ENCODE measurements around the gene OR5AN1.

Gene OR5AN1

DNA sequence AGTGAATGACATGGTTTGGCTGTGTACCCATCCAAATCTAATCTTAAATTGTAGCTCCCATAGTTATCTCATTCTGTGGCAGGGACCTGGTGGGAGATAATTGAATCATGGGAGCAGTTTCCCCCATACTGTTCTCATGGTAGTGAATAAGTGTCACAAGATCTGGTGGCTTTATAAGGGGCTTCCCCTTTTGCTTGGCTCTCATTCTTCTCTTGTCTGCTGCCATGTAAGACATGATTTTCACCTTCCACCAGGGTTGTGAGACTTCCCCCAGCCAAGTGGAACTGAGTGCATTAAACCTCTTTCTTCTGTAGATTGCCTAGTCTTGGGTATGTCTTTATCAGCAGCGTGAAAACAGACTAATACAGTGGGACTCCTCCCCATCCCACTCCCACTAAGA is 56.4 kb downstream of the OR5AN1 start:
- H3K9ac ChIP-seq, result no peak overlapping the region
- no peak overlapping the region for H3K4me3 ChIP-seq
- H3K4me2 ChIP-seq, result no peak overlapping the region
- H3K27me3 ChIP-seq, result no peaks in the 10 kb centered on the region
- H3K4me1 ChIP-seq, result peaks cover 0 to 11% (median 8%) of the 10 kb centered on the region in 10 experiments; a peak in 11 of 20 replicates
- no peaks in the 10 kb centered on the region for H4K20me1 ChIP-seq
- H3K36me3 ChIP-seq, result no peaks in the 10 kb centered on the region
- peaks cover 4 to 34% (median 13%) of the 10 kb centered on the region in 11 experiments; a peak in 21 of 22 replicates for H3K9me3 ChIP-seq (replicated peaks in 1 of 11)
- no peak for TF ChIP-seq Cebpa-rat (IDR thresholded peaks at IDR 0.05)
- no peak overlapping the region for H3K27ac ChIP-seq

DNA sequence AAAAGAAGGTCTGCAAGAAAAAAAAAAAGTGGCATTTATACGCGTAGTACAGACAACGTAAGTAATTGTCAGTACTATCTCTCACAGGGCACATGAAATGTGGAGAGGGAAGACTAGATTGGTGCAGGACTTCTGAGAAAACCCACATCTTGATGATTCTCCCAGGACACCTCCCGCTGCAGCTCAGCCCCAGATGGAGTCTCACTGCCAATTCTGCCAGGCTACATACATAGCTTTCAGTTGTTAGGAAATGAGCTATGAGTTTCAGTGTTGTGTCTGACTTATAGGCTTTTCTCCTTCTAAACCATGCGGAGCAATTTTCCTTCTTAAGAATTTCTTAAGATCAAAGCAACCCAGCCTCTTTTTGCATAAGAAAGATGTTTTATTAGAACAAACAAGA is 57.9 kb downstream of the OR5AN1 start:
- Histone ChIP-seq H3K27me3 (no peaks in the 10 kb centered on the region), H3K4me1 (peaks cover 0 to 11% (median 8%) of the 10 kb centered on the region in 10 experiments; a peak in 11 of 20 replicates), H3K4me3 (no peak overlapping the region), H4K20me1 (no peaks in the 10 kb centered on the region), H3K27ac (no peak overlapping the region), H3K9me3 (replicated peaks in 1 of 11) (peaks cover 0 to 19% (median 0%) of the 10 kb centered on the region in 11 experiments; a peak in 5 of 22 replicates), H3K9ac (no peak overlapping the region), H3K4me2 (0 out of 22 replicates have a peak overlapping the region, but pooled peaks of 2 of the 11 experiments have one; percentile 4 to 31), H3K36me3 (no peaks in the 10 kb centered on the region)
- no peak for TF ChIP-seq Cebpa-rat (IDR thresholded peaks at IDR 0.05)

DNA sequence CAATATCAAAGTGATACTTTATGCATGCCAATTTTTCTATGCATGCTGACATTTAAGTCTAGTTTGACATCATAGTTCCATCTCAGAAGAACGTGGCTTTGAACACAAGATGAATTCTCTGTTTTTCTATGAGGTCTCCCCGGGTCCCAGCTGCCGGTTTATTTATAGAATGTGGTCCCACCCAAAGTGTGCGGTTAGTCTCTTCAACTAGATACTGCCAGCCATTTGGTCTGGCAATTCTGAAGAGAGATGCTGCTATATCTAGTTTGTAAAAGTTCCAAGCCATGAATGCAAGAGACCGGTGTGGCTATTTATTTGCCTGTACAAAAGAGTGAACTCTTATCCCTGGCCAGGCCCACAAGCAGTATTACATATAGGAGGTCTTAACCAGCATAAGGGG is 58.3 kb downstream of the OR5AN1 start:
- Histone ChIP-seq H3K27ac (no peak overlapping the region), H3K9me3 (replicated peaks in 1 of 11) (peaks cover 0 to 18% (median 0%) of the 10 kb centered on the region in 11 experiments; a peak in 5 of 22 replicates), H3K36me3 (no peaks in the 10 kb centered on the region), H3K4me2 (peak overlapping the region in 3 of 11 experiments; percentile 4 to 31 (median 5); a peak in 1 of 22 replicates), H3K4me3 (no peak overlapping the region), H3K4me1 (peaks cover 1 to 13% (median 9%) of the 10 kb centered on the region in 10 experiments; a peak in 17 of 20 replicates), H3K9ac (no peak overlapping the region), H4K20me1 (no peaks in the 10 kb centered on the region), H3K27me3 (no peaks in the 10 kb centered on the region)
- no peak for TF ChIP-seq Cebpa-rat (IDR thresholded peaks at IDR 0.05)

DNA sequence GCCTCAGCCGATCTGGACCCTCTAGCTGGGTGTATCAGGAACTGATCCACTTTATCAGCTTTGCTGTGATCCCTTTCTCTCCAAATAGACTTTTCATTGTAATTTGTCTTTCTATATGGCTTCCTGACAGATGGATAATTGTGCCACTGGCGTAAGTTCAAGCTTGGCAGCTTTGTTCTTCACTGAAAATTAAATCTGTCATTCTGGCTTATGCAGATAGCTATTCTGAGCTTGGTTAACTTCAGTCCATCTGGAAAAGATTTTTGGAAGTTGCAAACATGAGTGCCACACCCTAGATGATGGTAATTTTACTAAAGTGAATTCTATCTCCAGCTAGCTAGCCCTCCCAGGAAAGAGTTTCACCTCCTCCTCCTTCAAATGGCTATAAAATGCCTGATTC is 59.5 kb downstream of the OR5AN1 start:
- H3K4me3 ChIP-seq, result no peak overlapping the region
- H3K9me3 ChIP-seq (replicated peaks in 1 of 11), result peaks cover 0 to 14% (median 0%) of the 10 kb centered on the region in 11 experiments; a peak in 5 of 22 replicates
- no peak for TF ChIP-seq Cebpa-rat (IDR thresholded peaks at IDR 0.05)
- H3K9ac ChIP-seq, result no peak overlapping the region
- no peak overlapping the region for H3K4me2 ChIP-seq
- no peaks in the 10 kb centered on the region for H4K20me1 ChIP-seq
- H3K4me1 ChIP-seq, result peaks cover 12 to 20% (median 18%) of the 10 kb centered on the region in 10 experiments
- no peaks in the 10 kb centered on the region for H3K27me3 ChIP-seq
- no peak overlapping the region for H3K27ac ChIP-seq
- no peaks in the 10 kb centered on the region for H3K36me3 ChIP-seq

Data from BLaER1 treated with 17β-estradiol and CSF1 and Interleukin-3, amounts not matched to agents 10 nM and 100 nM (cell line).